GM23248 (cell line): ENCODE data around the gene SEPTIN2. TPM values are rescaled to one million over a fixed set of nuclear protein-coding genes. Genes with fewer than 3 reads are reported as not detected.

Source experiments
- DNase-seq: peaks from one replicate; pipeline ENCODE4 v3.0.0-alpha.2; 2015
- H2AFZ ChIP-seq: fragments of 200-600 bp; sonication (generic); 2 replicates; pipeline ENCODE4 v1.6.1; 2016; ENCODE audit warnings: antibody characterized with exemption
- H3F3A ChIP-seq: fragments of 200-600 bp; sonication (generic); 2 replicates; pipeline ENCODE4 v1.6.1; 2016; ENCODE audit warnings: mild to moderate bottlenecking, antibody characterized with exemption, mixed run types; ENCODE audit not compliant: insufficient read depth
- H3K27ac ChIP-seq: fragments of 200-600 bp; sonication (generic); 2 replicates; pipeline ENCODE4 v1.5.1; 2016; ENCODE audit warnings: mild to moderate bottlenecking
- H3K27me3 ChIP-seq: fragments of 200-600 bp; sonication (generic); replicated peaks from 2 replicates; pipeline ENCODE4 v1.6.1; 2016; ENCODE audit warnings: mild to moderate bottlenecking; ENCODE audit not compliant: insufficient read depth
- H3K36me3 ChIP-seq: fragments of 200-600 bp; sonication (generic); 2 replicates; pipeline ENCODE4 v1.6.1; 2016; ENCODE audit warnings: low read depth, mild to moderate bottlenecking
- H3K4me1 ChIP-seq: fragments of 200-600 bp; sonication (generic); 2 replicates; pipeline ENCODE4 v1.6.1; 2016; ENCODE audit warnings: mild to moderate bottlenecking; ENCODE audit not compliant: insufficient read depth
- H3K4me2 ChIP-seq: fragments of 200-600 bp; sonication (generic); one replicate; pipeline ENCODE4 v1.6.1; 2016; ENCODE audit warnings: mild to moderate bottlenecking; ENCODE audit not compliant: unreplicated experiment
- H3K4me3 ChIP-seq: fragments of 200-600 bp; sonication (generic); 2 replicates; pipeline ENCODE4 v1.5.1; 2016; ENCODE audit warnings: mild to moderate bottlenecking
- H3K79me2 ChIP-seq: fragments of 200-600 bp; sonication (generic); 2 replicates; pipeline ENCODE4 v1.6.1; 2016; ENCODE audit warnings: mild to moderate bottlenecking; ENCODE audit not compliant: insufficient read depth
- H3K9ac ChIP-seq: fragments of 200-600 bp; sonication (generic); 2 replicates; pipeline ENCODE4 v1.6.1; 2016; ENCODE audit warnings: mild to moderate bottlenecking
- H3K9me2 ChIP-seq: fragments of 200-600 bp; sonication (generic); 2 replicates; pipeline ENCODE4 v1.6.1; 2016; ENCODE audit warnings: mixed run types, mild to moderate bottlenecking, moderate library complexity; ENCODE audit not compliant: insufficient read depth
- H3K9me3 ChIP-seq: fragments of 200-600 bp; sonication (generic); one replicate; pipeline ENCODE4 v1.6.1; 2017; ENCODE audit warnings: low read depth
- H4K20me1 ChIP-seq: fragments of 200-600 bp; sonication (generic); 2 replicates; pipeline ENCODE4 v1.6.0; 2016; ENCODE audit not compliant: insufficient read depth
- EZH2 ChIP-seq: fragments of 200-600 bp; sonication (generic); IDR thresholded peaks from 2 replicates; pipeline ENCODE4 v1.6.1; 2018; ENCODE audit warnings: antibody characterized with exemption, mild to moderate bottlenecking; ENCODE audit not compliant: insufficient read depth, poor library complexity, severe bottlenecking
- EZH2phosphoT487 ChIP-seq: fragments of 200-600 bp; sonication (generic); IDR thresholded peaks from 2 replicates; pipeline ENCODE4 v1.6.1; 2018; ENCODE audit warnings: antibody characterized with exemption, moderate library complexity, mild to moderate bottlenecking, low read depth; ENCODE audit not compliant: insufficient read depth
- WGBS, 2 experiments: methylation state at CpG; one replicate each; pipeline ENCODE4 v1.1.6; 2015 to 2017; ENCODE audit warnings: low lambda C conversion rate in 2 of 2, low coverage in 1 of 2; ENCODE audit errors: missing lambda C conversion rate in 2 of 2; 5-methylcytosine and 5-hydroxymethylcytosine counted together
- in situ Hi-C: fragments of 300-500 bp; cut with MboI; formaldehyde crosslinking; loops from 2 replicates; pipeline ENCODE4 v1.15.0; 2020
- polyA plus RNA-seq: library from polyadenylated mRNA; unstranded; fragments of >200 nt; fragmentation: Nextera tagmentation; extraction: Ambion mirVana; gene quantifications from 2 replicates; pipeline ENCODE4 v1.2.1, GENCODE V29; 2016
- total RNA-seq: library from RNA; depleted of rRNA; stranded (reverse); fragments of >200 nt; shearing (Covaris generic); gene quantifications from 2 replicates; pipeline ENCODE4 v1.2.3, GENCODE V29; 2014

Gene SEPTIN2
- total and polyA plus RNA-seq, 2 experiments from 2014 or later = 499 to 512 TPM

DNA sequence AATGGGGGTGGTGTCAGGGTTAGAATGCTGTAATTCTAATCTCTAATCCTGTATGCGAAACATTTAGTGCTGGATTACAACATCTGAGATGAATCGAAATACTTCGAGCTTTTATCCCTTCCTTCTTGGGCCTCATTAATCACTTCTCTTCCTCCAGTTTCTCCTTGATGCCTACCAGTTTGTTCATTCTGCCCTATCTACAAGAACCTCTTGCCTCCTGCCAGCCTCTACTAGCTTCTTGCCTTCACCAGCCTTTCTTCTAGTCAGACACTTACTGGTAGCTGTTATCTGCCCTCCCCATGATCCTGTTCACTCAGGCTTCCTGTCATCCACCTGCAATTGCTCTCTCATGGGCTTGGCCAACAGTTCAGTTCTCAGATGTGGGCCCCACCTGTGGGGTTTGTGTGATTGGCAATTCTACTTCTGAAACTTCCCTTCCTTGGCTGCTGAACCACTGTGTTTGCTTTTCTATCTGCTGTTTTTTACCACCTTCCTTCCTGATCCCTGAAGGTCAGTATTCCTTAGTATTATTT lies 25.0 kb downstream of the SEPTIN2 start:
- Histone ChIP-seq H3K9me2 (no peaks in the 10 kb centered on the region), H2AFZ (no peak overlapping the region), H3K27ac (peak overlapping the region; percentile 22), H3K4me2 (peak overlapping the region; percentile 44), H3K36me3 (peaks cover 69% of the 10 kb centered on the region), H3K9ac (0 out of 2 replicates have a peak overlapping the region, but pooled peaks have one; percentile 3), H3F3A (peaks cover 79% of the 10 kb centered on the region), H4K20me1 (0 out of 2 replicates have a peak, but pooled peaks cover 3% of the 10 kb centered on the region), H3K79me2 (peaks cover 80% of the 10 kb centered on the region), H3K4me3 (no peak overlapping the region), H3K9me3 (no peaks in the 10 kb centered on the region), H3K27me3 (no peaks in the 10 kb centered on the region), H3K4me1 (peaks cover 30% of the 10 kb centered on the region)
- 64 to 76% methylated on average over 3 of the region's 3 CpGs for WGBS, 2 experiments
- TF ChIP-seq EZH2phosphoT487 = no peak
- no peak for TF ChIP-seq EZH2
- no peak for DNase-seq
- in situ Hi-C loops = no loop called here

DNA sequence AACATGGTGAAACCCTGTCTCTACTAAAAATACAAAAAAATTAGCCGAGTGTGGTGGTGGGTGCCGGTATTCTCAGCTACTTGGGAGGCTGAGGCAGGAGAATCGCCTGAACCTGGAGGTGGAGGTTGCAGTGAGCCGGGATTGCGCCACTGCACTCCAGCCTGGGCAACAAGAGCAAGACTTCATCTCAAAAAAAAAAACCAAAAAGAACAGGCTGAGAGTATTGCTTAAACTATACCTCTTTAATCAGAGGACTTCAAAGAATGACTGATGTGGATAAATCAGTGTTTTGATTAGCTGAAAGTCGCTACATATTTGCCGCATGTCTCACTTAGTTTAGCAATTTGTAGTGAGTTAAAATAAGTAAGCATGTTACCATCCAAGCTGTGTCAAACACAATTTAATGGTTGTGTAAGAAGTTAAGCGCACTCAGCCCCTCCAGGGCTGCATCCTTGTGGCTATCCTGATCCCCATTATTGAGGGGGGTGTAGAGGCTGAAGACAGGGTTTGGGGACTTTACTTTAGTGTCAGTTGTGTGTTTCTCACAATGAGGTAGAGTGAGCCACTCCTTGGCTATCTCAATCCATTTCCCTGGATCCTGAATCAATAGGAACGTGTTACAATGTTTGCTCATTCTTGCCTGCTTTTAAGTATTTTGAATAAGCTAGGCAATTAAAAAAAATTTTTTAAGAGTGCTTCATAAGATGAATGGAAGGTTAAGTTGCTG lies 29.4 kb downstream of the SEPTIN2 start:
- in situ Hi-C loops = no loop called here
- WGBS, 2 experiments = 69 to 73% methylated on average over 9 of the region's 9 CpGs
- peaks cover 21% of the 10 kb centered on the region for H3K4me1 ChIP-seq
- H3K9me2 ChIP-seq = no peaks in the 10 kb centered on the region
- H3K4me3 ChIP-seq = no peak overlapping the region
- H3K79me2 ChIP-seq = peaks cover 64% of the 10 kb centered on the region
- peaks cover 62% of the 10 kb centered on the region for H3F3A ChIP-seq
- H2AFZ ChIP-seq = no peak overlapping the region
- H3K9me3 ChIP-seq = no peaks in the 10 kb centered on the region
- no peaks in the 10 kb centered on the region for H3K27me3 ChIP-seq
- TF ChIP-seq EZH2 = no peak
- no peak for TF ChIP-seq EZH2phosphoT487
- DNase-seq = peak; percentile 73
- H3K36me3 ChIP-seq = peaks cover 84% of the 10 kb centered on the region
- no peak overlapping the region for H3K4me2 ChIP-seq
- H3K27ac ChIP-seq = peak overlapping the region; percentile 67
- H3K9ac ChIP-seq = no peak overlapping the region
- H4K20me1 ChIP-seq = 0 out of 2 replicates have a peak, but pooled peaks cover 3% of the 10 kb centered on the region

DNA sequence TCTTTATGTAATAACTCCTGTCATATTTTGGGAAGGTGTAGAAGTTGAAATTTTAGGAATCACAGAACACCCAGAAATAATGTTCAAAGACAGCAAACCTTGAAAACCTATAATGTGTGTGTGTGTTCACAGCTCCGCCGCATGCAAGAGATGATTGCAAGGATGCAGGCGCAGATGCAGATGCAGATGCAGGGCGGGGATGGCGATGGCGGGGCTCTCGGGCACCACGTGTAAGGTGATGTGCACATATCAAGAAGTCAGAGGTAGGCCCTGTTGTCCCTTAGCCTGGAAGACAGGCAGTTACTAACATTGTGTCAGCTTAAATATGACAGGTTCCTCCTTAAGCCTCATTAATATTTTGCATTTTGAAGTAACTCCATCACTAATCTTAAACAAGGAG lies 34.2 kb downstream of the SEPTIN2 start:
- no peak for DNase-seq
- WGBS, 2 experiments = 97% methylated on average over 8 of the region's 8 CpGs
- Histone ChIP-seq H3K36me3 (peaks cover 76% of the 10 kb centered on the region), H3F3A (peaks cover 70% of the 10 kb centered on the region), H3K79me2 (peaks cover 23% of the 10 kb centered on the region), H3K4me2 (no peak overlapping the region), H3K9ac (no peak overlapping the region), H2AFZ (no peak overlapping the region), H4K20me1 (no peaks in the 10 kb centered on the region), H3K27me3 (no peaks in the 10 kb centered on the region), H3K9me3 (no peaks in the 10 kb centered on the region), H3K9me2 (no peaks in the 10 kb centered on the region), H3K4me1 (peaks cover 17% of the 10 kb centered on the region), H3K4me3 (no peak overlapping the region), H3K27ac (no peak overlapping the region)
- in situ Hi-C loops = no loop called here
- TF ChIP-seq EZH2phosphoT487 = no peak
- no peak for TF ChIP-seq EZH2

DNA sequence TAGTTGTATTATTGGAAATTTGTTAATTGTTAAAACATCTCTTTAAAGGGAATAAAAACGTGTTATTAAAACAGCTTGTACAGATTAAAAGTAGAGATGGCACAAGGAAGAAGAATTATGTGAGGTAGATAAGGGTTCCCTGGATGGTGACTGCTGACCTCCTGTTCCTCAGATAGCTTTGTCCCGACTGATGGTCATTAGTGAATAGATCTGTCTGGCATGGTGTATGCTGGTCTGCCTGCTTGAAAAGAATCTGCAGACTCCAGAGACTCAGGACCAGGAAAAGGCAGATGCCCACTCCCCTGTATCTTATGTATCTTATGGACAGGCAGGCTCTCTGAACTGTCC lies 34.8 kb downstream of the SEPTIN2 start:
- no peaks in the 10 kb centered on the region for H3K9me3 ChIP-seq
- peaks cover 76% of the 10 kb centered on the region for H3K36me3 ChIP-seq
- H3K4me2 ChIP-seq = no peak overlapping the region
- no peak overlapping the region for H3K9ac ChIP-seq
- H3K27me3 ChIP-seq = no peaks in the 10 kb centered on the region
- no peaks in the 10 kb centered on the region for H3K9me2 ChIP-seq
- H3K79me2 ChIP-seq = peaks cover 23% of the 10 kb centered on the region
- TF ChIP-seq EZH2 (no peak), EZH2phosphoT487 (no peak)
- in situ Hi-C loops = no loop called here
- H3K4me1 ChIP-seq = peaks cover 12% of the 10 kb centered on the region
- 83 to 85% methylated on average over 2 of the region's 2 CpGs for WGBS, 2 experiments
- no peak overlapping the region for H2AFZ ChIP-seq
- no peaks in the 10 kb centered on the region for H4K20me1 ChIP-seq
- H3K4me3 ChIP-seq = no peak overlapping the region
- no peak overlapping the region for H3K27ac ChIP-seq
- no peak for DNase-seq
- peaks cover 70% of the 10 kb centered on the region for H3F3A ChIP-seq
